ENCODE data around the gene SPEN.

DNA sequence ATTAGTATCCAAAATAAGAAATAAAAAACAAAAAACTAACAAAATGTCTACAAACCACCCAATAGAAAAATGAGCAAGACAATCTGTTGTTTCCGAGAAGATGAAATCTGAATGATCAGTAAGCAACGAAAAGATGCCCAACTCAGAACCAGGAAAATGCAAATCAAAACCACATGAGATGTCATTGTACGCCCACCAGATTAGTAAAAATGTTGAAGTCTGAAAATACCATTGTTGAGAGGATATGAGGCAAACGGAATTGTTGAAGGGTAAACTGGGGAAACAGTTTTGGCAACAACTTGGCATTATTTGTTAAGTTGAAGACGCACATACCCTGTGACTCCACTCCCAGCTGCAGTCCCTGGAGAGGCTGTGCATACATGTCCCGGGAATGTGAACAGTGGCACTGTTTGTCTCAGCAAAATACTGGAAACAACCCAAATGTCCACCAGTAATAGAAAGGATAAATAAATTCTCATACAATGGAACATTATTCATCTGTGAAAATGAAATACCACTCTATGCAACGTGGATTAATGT, 117.8 kb downstream of the SPEN start:
- TF ChIP-seq POLR2A (conservative IDR thresholded peaks at IDR 0.05) (no peak), ZNF384 (IDR thresholded peaks at IDR 0.05; ENCODE audit: low read depth, low read length) (no peak), BHLHE40 (IDR thresholded peaks at IDR 0.05; ENCODE audit: low read length) (no peak), REST (IDR thresholded peaks at IDR 0.05; ENCODE audit: borderline replicate concordance) (no peak), REST (CRISPR knock-in tag; IDR thresholded peaks at IDR 0.05; ENCODE audit: low read depth) (no peak)
- TF ChIP-seq, protein P1, sequence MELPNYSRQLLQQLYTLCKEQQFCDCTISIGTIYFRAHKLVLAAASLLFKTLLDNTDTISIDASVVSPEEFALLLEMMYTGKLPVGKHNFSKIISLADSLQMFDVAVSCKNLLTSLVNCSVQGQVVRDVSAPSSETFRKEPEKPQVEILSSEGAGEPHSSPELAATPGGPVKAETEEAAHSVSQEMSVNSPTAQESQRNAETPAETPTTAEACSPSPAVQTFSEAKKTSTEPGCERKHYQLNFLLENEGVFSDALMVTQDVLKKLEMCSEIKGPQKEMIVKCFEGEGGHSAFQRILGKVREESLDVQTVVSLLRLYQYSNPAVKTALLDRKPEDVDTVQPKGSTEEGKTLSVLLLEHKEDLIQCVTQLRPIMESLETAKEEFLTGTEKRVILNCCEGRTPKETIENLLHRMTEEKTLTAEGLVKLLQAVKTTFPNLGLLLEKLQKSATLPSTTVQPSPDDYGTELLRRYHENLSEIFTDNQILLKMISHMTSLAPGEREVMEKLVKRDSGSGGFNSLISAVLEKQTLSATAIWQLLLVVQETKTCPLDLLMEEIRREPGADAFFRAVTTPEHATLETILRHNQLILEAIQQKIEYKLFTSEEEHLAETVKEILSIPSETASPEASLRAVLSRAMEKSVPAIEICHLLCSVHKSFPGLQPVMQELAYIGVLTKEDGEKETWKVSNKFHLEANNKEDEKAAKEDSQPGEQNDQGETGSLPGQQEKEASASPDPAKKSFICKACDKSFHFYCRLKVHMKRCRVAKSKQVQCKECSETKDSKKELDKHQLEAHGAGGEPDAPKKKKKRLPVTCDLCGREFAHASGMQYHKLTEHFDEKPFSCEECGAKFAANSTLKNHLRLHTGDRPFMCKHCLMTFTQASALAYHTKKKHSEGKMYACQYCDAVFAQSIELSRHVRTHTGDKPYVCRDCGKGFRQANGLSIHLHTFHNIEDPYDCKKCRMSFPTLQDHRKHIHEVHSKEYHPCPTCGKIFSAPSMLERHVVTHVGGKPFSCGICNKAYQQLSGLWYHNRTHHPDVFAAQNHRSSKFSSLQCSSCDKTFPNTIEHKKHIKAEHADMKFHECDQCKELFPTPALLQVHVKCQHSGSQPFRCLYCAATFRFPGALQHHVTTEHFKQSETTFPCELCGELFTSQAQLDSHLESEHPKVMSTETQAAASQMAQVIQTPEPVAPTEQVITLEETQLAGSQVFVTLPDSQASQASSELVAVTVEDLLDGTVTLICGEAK (IDR thresholded peaks at IDR 0.05): no peak
- TF ChIP-seq, protein P1 (CRISPR knock-in tag; IDR thresholded peaks at IDR 0.05): no peak
- TF ChIP-seq, protein P2, sequence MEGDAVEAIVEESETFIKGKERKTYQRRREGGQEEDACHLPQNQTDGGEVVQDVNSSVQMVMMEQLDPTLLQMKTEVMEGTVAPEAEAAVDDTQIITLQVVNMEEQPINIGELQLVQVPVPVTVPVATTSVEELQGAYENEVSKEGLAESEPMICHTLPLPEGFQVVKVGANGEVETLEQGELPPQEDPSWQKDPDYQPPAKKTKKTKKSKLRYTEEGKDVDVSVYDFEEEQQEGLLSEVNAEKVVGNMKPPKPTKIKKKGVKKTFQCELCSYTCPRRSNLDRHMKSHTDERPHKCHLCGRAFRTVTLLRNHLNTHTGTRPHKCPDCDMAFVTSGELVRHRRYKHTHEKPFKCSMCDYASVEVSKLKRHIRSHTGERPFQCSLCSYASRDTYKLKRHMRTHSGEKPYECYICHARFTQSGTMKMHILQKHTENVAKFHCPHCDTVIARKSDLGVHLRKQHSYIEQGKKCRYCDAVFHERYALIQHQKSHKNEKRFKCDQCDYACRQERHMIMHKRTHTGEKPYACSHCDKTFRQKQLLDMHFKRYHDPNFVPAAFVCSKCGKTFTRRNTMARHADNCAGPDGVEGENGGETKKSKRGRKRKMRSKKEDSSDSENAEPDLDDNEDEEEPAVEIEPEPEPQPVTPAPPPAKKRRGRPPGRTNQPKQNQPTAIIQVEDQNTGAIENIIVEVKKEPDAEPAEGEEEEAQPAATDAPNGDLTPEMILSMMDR (IDR thresholded peaks at IDR 0.05 in 2 of 3, conservative IDR thresholded peaks at IDR 0.05 in 1 of 3; ENCODE audit: insufficient read depth in 2 of 3, low read depth in 1 of 3, low read length in 3 of 3): no peak

Measured in K562 (cell line).